H9 (cell line): ENCODE measurements around the gene NT5DC2. TPM values are rescaled to one million over a fixed set of nuclear protein-coding genes. Genes with fewer than 3 reads are reported as not detected.

Experiments used
- DNase-seq: peaks from one replicate; pipeline ENCODE4 v3.0.0-alpha.2; 2017
- H2AFZ ChIP-seq: one replicate; pipeline ENCODE4 v1.6.1; 2013; ENCODE audit warnings: mild to moderate bottlenecking, low read length, control low read depth, moderate library complexity
- H2AK5ac ChIP-seq: 2 replicates; pipeline ENCODE4 v1.6.1; 2013; ENCODE audit warnings: low read length, control low read depth, mixed read lengths; ENCODE audit not compliant: insufficient read length
- H2BK120ac ChIP-seq: one replicate; pipeline ENCODE4 v1.6.1; 2013; ENCODE audit warnings: low read depth, mild to moderate bottlenecking, low read length, control low read depth, inconsistent platforms; ENCODE audit not compliant: poor library complexity, severe bottlenecking
- H2BK12ac ChIP-seq: 2 replicates; pipeline ENCODE4 v1.6.1; 2013; ENCODE audit warnings: low read length, control low read depth, mixed read lengths, low read depth; ENCODE audit not compliant: insufficient read length
- H2BK15ac ChIP-seq: 2 replicates; pipeline ENCODE4 v1.6.1; 2013; ENCODE audit warnings: low read depth, low read length, control low read depth
- H2BK20ac ChIP-seq: one replicate; pipeline ENCODE4 v1.6.1; 2013; ENCODE audit warnings: low read depth, mild to moderate bottlenecking, low read length, control low read depth, inconsistent platforms; ENCODE audit not compliant: poor library complexity, severe bottlenecking
- H2BK5ac ChIP-seq: 2 replicates; pipeline ENCODE4 v1.6.1; 2013; ENCODE audit warnings: low read length, control low read depth, mixed read lengths; ENCODE audit not compliant: insufficient read length
- H3K14ac ChIP-seq: 2 replicates; pipeline ENCODE4 v1.6.1; 2013; ENCODE audit warnings: low read length, control low read depth; ENCODE audit not compliant: insufficient read depth
- H3K18ac ChIP-seq: 2 replicates; pipeline ENCODE4 v1.6.1; 2013; ENCODE audit warnings: low read depth, mild to moderate bottlenecking, mixed read lengths, low read length, control low read depth; ENCODE audit not compliant: insufficient read length
- H3K23ac ChIP-seq: 2 replicates; pipeline ENCODE4 v1.6.1; 2013; ENCODE audit warnings: low read length, control low read depth, mixed read lengths, low read depth; ENCODE audit not compliant: insufficient read length
- H3K23me2 ChIP-seq: 2 replicates; pipeline ENCODE4 v1.6.1; 2013; ENCODE audit warnings: low read depth, mild to moderate bottlenecking, mixed read lengths, low read length, control low read depth; ENCODE audit not compliant: insufficient read length, poor library complexity, severe bottlenecking
- H3K27ac ChIP-seq: 2 replicates; pipeline ENCODE4 v1.5.1; 2013; ENCODE audit warnings: low read length, control low read depth, mixed read lengths, low read depth; ENCODE audit not compliant: insufficient read length
- H3K27me3 ChIP-seq: 2 replicates; pipeline ENCODE4 v1.6.1; 2013; ENCODE audit warnings: low read length, control low read depth, inconsistent platforms; ENCODE audit not compliant: insufficient read depth
- H3K4ac ChIP-seq: 2 replicates; pipeline ENCODE4 v1.6.1; 2013; ENCODE audit warnings: low read depth, mild to moderate bottlenecking, control low read depth, inconsistent platforms, low read length, moderate library complexity
- H3K4me1 ChIP-seq: 2 replicates; pipeline ENCODE4 v1.6.1; 2013; ENCODE audit warnings: low read length, control low read depth, inconsistent platforms; ENCODE audit not compliant: insufficient read depth
- H3K4me2 ChIP-seq: 2 replicates; pipeline ENCODE4 v1.6.1; 2013; ENCODE audit warnings: low read length, control low read depth, mixed read lengths; ENCODE audit not compliant: insufficient read length, insufficient read depth
- H3K56ac ChIP-seq: 2 replicates; pipeline ENCODE4 v1.6.1; 2013; ENCODE audit warnings: low read depth, mild to moderate bottlenecking, mixed read lengths, low read length, control low read depth; ENCODE audit not compliant: insufficient read length
- H3K79me1 ChIP-seq: 2 replicates; pipeline ENCODE4 v1.6.1; 2013; ENCODE audit warnings: low read depth, mild to moderate bottlenecking, moderate library complexity, low read length, control low read depth, inconsistent platforms; ENCODE audit not compliant: insufficient read depth, poor library complexity, severe bottlenecking
- H3K79me2 ChIP-seq: 2 replicates; pipeline ENCODE4 v1.6.1; 2013; ENCODE audit warnings: low read length, control low read depth, inconsistent platforms; ENCODE audit not compliant: insufficient read depth
- H3K9ac ChIP-seq: 2 replicates; pipeline ENCODE4 v1.6.1; 2013; ENCODE audit warnings: low read length, control low read depth, mixed read lengths; ENCODE audit not compliant: insufficient read length; ENCODE audit errors: extremely low read depth
- H3K9me3 ChIP-seq: one replicate; pipeline ENCODE4 v1.6.1; 2013; ENCODE audit warnings: low read depth, low read length, inconsistent platforms; ENCODE audit not compliant: control insufficient read depth
- H3T11ph ChIP-seq: one replicate; pipeline ENCODE4 v1.6.1; 2013; ENCODE audit warnings: mild to moderate bottlenecking, low read length, control low read depth, inconsistent platforms
- H4K20me1 ChIP-seq: one replicate; pipeline ENCODE4 v1.6.1; 2013; ENCODE audit not compliant: control insufficient read depth, insufficient read length, insufficient read depth
- H4K5ac ChIP-seq: 2 replicates; pipeline ENCODE4 v1.6.1; 2013; ENCODE audit warnings: low read depth, mild to moderate bottlenecking, mixed read lengths, low read length, control low read depth; ENCODE audit not compliant: insufficient read length
- H4K8ac ChIP-seq: replicated peaks from 2 replicates; pipeline ENCODE4 v1.6.1; 2013; ENCODE audit warnings: low read length, control low read depth, mixed read lengths, low read depth; ENCODE audit not compliant: insufficient read length
- H4K91ac ChIP-seq: 2 replicates; pipeline ENCODE4 v1.6.1; 2013; ENCODE audit warnings: low read depth, mild to moderate bottlenecking, moderate library complexity, mixed read lengths, low read length, control low read depth; ENCODE audit not compliant: insufficient read length
- H3K27ac Mint-ChIP-seq, 3 experiments: 2 replicates in 2 of 3; 3 replicates in 1 of 3; pipeline ENCODE4 v1.8.0; 2020 to 2021; ENCODE audit warnings: mixed read lengths in 3 of 3, mild to moderate bottlenecking in 1 of 3, moderate library complexity in 1 of 3
- H3K27me3 Mint-ChIP-seq: 2 replicates; pipeline ENCODE4 v1.8.0; 2021; ENCODE audit warnings: low read depth, mild to moderate bottlenecking, moderate library complexity, mixed read lengths
- H3K36me3 Mint-ChIP-seq, 3 experiments: 2 replicates in 2 of 3; 3 replicates in 1 of 3; pipeline ENCODE4 v1.8.0; 2020 to 2021; ENCODE audit warnings: low read depth in 3 of 3, mixed read lengths in 3 of 3; ENCODE audit not compliant: insufficient read depth in 1 of 3
- H3K4me1 Mint-ChIP-seq, 2 experiments: 2 replicates each; pipeline ENCODE4 v1.8.0; 2020; ENCODE audit warnings: mixed read lengths in 2 of 2
- H3K4me3 Mint-ChIP-seq, 2 experiments: 2 replicates in 1 of 2; 3 replicates in 1 of 2; pipeline ENCODE4 v1.8.0; 2020 to 2021; ENCODE audit warnings: mild to moderate bottlenecking in 2 of 2, mixed read lengths in 2 of 2, moderate library complexity in 1 of 2
- H3K9me3 Mint-ChIP-seq, 2 experiments: 2 replicates in 1 of 2; 3 replicates in 1 of 2; pipeline ENCODE4 v1.8.0; 2020; ENCODE audit warnings: mild to moderate bottlenecking in 2 of 2, mixed read lengths in 2 of 2, moderate library complexity in 1 of 2
- WGBS: extraction: QIAGEN DNeasy Blood & Tissue Kit; methylation state at CpG from one replicate; pipeline ENCODE4 v1.1.7; 2013; ENCODE audit warnings: missing lambda C conversion rate, low lambda C conversion rate, mixed read lengths; ENCODE audit not compliant: insufficient read length; ENCODE audit errors: extremely low coverage; 5-methylcytosine and 5-hydroxymethylcytosine counted together
- total RNA-seq: library from RNA; stranded (reverse); gene quantifications from 2 replicates; pipeline ENCODE4 v1.2.1, GENCODE V29; 2021
- TF ChIP-seq, protein P1 (sequence below): fragments of 200-600 bp; sonication (generic); conservative IDR thresholded peaks from 3 replicates; pipeline ENCODE4 v1.8.0; 2021; ENCODE audit warnings: antibody characterized with exemption, mild to moderate bottlenecking

NT5DC2 gene
- total RNA-seq, 1 experiment from 2014 or later, result 444 TPM

DNA sequence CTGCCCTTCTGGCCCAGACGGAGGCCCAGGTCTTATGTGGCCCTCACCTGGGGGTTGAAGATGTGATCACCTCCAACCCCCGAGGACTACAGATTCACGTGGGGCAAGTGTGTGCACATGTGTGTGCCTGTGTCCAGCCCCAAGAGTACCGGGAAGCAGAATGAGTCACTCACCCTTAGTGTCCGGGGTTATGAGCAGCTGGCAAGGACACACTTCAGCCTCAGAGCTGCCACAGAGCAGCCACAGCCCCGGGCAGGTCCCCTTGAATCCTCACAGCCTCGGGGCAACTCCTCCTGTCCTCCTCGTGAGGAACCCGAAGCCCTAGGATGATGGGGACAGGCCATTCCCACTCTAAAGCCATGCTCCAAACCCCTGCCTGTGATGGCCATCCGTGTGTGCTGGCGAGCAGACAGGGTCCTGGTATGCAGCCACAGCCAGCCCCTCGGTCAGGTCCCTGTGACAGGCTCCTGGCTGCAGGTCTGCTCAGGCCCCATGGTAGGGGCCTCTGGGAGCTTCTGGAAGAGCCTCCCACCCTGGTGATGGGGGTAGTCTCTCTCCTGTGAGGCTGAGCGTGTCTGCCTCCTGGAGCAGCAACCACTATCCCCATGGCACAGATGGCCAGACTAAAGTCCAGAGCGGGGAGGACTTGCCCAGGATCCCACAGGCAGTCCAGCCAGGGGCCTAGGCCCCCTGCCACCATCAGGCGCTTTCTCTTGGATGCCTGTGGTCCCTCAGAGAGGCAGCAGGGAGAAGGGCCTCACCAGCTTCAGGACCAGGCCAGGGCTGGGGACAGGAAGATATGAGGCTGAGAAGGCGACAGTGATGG lies 37.7 kb downstream of the NT5DC2 start:
- WGBS, result no CpG with 5 or more reads among the region's 16 CpGs
- no peaks in the 10 kb centered on the region for H3K27me3 Mint-ChIP-seq

More for the DNA sequence above, 37.7 kb downstream of the NT5DC2 start:
- Mint-ChIP-seq H3K4me1 (peaks cover 8 to 16% of the 10 kb centered on the region in 2 experiments), H3K27ac (no peak overlapping the region; a peak in 1 of 7 replicates), H3K9me3 (no peaks in the 10 kb centered on the region), H3K36me3 (peaks cover 2 to 21% (median 19%) of the 10 kb centered on the region in 3 experiments), H3K4me3 (no peak overlapping the region)
- Histone ChIP-seq H3K14ac (no peak overlapping the region; the same call in 1 of the 2 replicates), H3K23me2 (no peaks in the 10 kb centered on the region), H3K79me1 (no peaks in the 10 kb centered on the region), H3K4me2 (no peak overlapping the region), H3K23ac (no peak overlapping the region), H3K9ac (no peak overlapping the region), H2AFZ (no peak overlapping the region), H3K27me3 (no peaks in the 10 kb centered on the region), H3T11ph (no peak overlapping the region), H4K5ac (no peak overlapping the region), H4K91ac (no peak overlapping the region), H3K4ac (no peak overlapping the region), H2BK12ac (no peak overlapping the region), H2AK5ac (no peak overlapping the region), H3K9me3 (no peaks in the 10 kb centered on the region), H2BK5ac (no peak overlapping the region), H3K56ac (no peak overlapping the region), H2BK15ac (no peak overlapping the region), H3K79me2 (no peaks in the 10 kb centered on the region), H3K18ac (no peak overlapping the region), H3K27ac (no peak overlapping the region), H4K20me1 (no peaks in the 10 kb centered on the region), H2BK20ac (no peak overlapping the region), H4K8ac (no peak overlapping the region), H2BK120ac (no peak overlapping the region), H3K4me1 (no peaks in the 10 kb centered on the region)
- no peak for DNase-seq
- TF ChIP-seq, protein P1, sequence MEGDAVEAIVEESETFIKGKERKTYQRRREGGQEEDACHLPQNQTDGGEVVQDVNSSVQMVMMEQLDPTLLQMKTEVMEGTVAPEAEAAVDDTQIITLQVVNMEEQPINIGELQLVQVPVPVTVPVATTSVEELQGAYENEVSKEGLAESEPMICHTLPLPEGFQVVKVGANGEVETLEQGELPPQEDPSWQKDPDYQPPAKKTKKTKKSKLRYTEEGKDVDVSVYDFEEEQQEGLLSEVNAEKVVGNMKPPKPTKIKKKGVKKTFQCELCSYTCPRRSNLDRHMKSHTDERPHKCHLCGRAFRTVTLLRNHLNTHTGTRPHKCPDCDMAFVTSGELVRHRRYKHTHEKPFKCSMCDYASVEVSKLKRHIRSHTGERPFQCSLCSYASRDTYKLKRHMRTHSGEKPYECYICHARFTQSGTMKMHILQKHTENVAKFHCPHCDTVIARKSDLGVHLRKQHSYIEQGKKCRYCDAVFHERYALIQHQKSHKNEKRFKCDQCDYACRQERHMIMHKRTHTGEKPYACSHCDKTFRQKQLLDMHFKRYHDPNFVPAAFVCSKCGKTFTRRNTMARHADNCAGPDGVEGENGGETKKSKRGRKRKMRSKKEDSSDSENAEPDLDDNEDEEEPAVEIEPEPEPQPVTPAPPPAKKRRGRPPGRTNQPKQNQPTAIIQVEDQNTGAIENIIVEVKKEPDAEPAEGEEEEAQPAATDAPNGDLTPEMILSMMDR, result no peak
